GM06990 (cell line): ENCODE results near the gene PRKD1.
"Not testable (repeated sequence)": the region's sequence is repeated elsewhere in the genome, so short reads cannot be mapped to it uniquely, and the experiment has no call there.

Experiments
- DNase-seq: peaks from one replicate; pipeline ENCODE4 v3.0.0-alpha.2; 2011; ENCODE audit not compliant: insufficient read length; ENCODE audit errors: extremely low read depth
- H3K27me3 ChIP-seq: replicated peaks from 2 replicates; pipeline ENCODE4 v1.6.0; 2011; ENCODE audit warnings: low read length; ENCODE audit not compliant: control insufficient read depth, insufficient read depth
- H3K36me3 ChIP-seq: 2 replicates; pipeline ENCODE4 v1.5.1; 2011; ENCODE audit warnings: low read length; ENCODE audit not compliant: control insufficient read depth, insufficient read depth
- H3K4me3 ChIP-seq: replicated peaks from 2 replicates; pipeline ENCODE4 v1.5.1; 2011; ENCODE audit warnings: low read depth, mild to moderate bottlenecking, control low read depth, low read length
- CTCF ChIP-seq: IDR thresholded peaks from 2 replicates; pipeline ENCODE4 v1.5.1; 2011; ENCODE audit warnings: low read length, control low read depth, mild to moderate bottlenecking, inconsistent platforms; ENCODE audit not compliant: insufficient read depth, poor library complexity, severe bottlenecking

Gene PRKD1

GRCh38 chr14:29843981-29844380 is 83.7 kb downstream of the PRKD1 start:
- no peak for TF ChIP-seq CTCF
- Histone ChIP-seq H3K4me3 (no peak overlapping the region), H3K36me3 (no peaks in the 10 kb centered on the region), H3K27me3 (no peaks in the 10 kb centered on the region)
- no peak for DNase-seq

- no peak for DNase-seq
- H3K36me3 ChIP-seq = no peaks in the 10 kb centered on the region
Observed at GRCh38 chr14:29842228-29842627, 85.4 kb downstream of the PRKD1 start.

GRCh38 chr14:29840369-29840892 is 87.2 kb downstream of the PRKD1 start:
- not testable (repeated sequence) for H3K4me3 ChIP-seq, H3K36me3 ChIP-seq, H3K27me3 ChIP-seq, DNase-seq

More at GRCh38 chr14:29842228-29842627, 85.4 kb downstream of the PRKD1 start:
- Histone ChIP-seq H3K4me3 (no peak overlapping the region), H3K27me3 (no peaks in the 10 kb centered on the region)
- TF ChIP-seq CTCF = no peak

GRCh38 chr14:29839691-29840090 is 88.0 kb downstream of the PRKD1 start:
- H3K27me3 ChIP-seq, H3K4me3 ChIP-seq, DNase-seq: not testable (repeated sequence)

GRCh38 chr14:29838752-29839151 is 88.9 kb downstream of the PRKD1 start:
- DNase-seq = no peak

More at GRCh38 chr14:29839691-29840090, 88.0 kb downstream of the PRKD1 start:
- H3K36me3 ChIP-seq = not testable (repeated sequence)

GRCh38 chr14:29836395-29836794 is 91.3 kb downstream of the PRKD1 start:
- Histone ChIP-seq H3K27me3 (no peaks in the 10 kb centered on the region), H3K4me3 (no peak overlapping the region), H3K36me3 (no peaks in the 10 kb centered on the region)
- TF ChIP-seq CTCF = no peak
- no peak for DNase-seq

More at GRCh38 chr14:29838752-29839151, 88.9 kb downstream of the PRKD1 start:
- TF ChIP-seq CTCF = no peak
- H3K36me3 ChIP-seq = no peaks in the 10 kb centered on the region
- H3K4me3 ChIP-seq = no peak overlapping the region
- H3K27me3 ChIP-seq = no peaks in the 10 kb centered on the region

- H3K36me3 ChIP-seq = no peaks in the 10 kb centered on the region
- H3K4me3 ChIP-seq = no peak overlapping the region
- TF ChIP-seq CTCF = no peak
- DNase-seq = no peak
- no peaks in the 10 kb centered on the region for H3K27me3 ChIP-seq
Observed at GRCh38 chr14:29832042-29832441, 95.6 kb downstream of the PRKD1 start.
